NCI-H446 treated with DMSO at 0.1 percent for 48 hours (cell line): Measurements from ENCODE around the gene UBB.
"Not testable (repeated sequence)": the region's sequence is repeated elsewhere in the genome, so short reads cannot be mapped to it uniquely, and the experiment has no call there.

Experiments
- DNase-seq: peaks from one replicate; lab custom pipeline; 2025; lab: John Stamatoyannopoulos, UW

UBB gene

GRCh38 chr17:16374146-16374938, 6.5 kb upstream of the UBB start:
- no peak for DNase-seq

GRCh38 chr17:16377941-16378341, 3.0 kb upstream of the UBB start:
- DNase-seq: no peak

- no peak for DNase-seq
These were observed 2.1 kb upstream of the UBB start for GRCh38 chr17:16378636-16379282.

- DNase-seq: no peak
These were observed 1.2 kb upstream of the UBB start for GRCh38 chr17:16379654-16380053.

DNA sequence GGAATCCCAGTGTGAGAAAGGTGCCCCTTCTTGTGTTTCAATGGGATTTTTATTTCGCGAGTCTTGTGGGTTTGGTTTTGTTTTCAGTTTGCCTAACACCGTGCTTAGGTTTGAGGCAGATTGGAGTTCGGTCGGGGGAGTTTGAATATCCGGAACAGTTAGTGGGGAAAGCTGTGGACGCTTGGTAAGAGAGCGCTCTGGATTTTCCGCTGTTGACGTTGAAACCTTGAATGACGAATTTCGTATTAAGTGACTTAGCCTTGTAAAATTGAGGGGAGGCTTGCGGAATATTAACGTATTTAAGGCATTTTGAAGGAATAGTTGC, 567 bp downstream of the UBB start:
- DNase-seq: no peak

DNA sequence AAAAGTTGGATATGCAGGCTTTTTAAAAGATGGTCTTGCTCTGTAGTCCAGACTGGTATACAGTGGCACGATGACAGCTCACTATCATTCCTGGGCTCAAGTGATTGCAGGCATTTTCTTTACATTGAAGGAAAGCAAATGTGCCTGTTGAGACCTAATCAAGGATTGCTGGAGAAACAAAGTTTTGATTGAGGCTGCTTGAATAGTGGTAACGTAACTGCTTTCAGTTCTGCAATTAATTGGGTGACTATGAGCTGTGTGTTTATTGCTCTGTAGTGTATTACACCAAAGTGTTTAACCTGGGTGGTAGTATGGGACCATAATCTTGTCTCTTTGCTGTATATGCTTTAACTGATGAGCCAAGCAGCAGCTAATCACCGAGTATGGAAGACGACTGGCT, 2.3 kb downstream of the UBB start:
- DNase-seq: no peak

- DNase-seq: no peak
These were observed 2.9 kb downstream of the UBB start for GRCh38 chr17:16383772-16384287.

DNA sequence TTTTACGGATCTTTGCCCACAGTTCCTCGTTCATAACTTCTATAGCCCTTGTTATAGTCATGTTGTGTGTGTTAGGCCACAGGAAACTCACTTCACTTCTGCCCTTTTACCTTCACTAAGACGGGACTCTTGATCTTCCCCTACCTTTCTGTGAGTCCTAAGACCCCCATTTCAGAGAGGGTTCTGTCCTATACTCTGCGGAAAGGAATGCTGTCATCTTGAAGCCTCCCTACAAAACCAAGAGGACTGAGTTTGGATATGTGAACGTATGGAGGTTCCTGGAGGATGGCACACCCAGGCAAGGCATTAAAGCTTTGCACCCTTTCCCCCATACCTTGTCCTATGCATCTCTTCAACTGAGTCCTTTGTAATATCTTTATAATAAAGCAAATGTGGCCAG, 3.7 kb downstream of the UBB start:
- DNase-seq: no peak

GRCh38 chr17:16386126-16386507, 5.2 kb downstream of the UBB start:
- DNase-seq: not testable (repeated sequence)

DNA sequence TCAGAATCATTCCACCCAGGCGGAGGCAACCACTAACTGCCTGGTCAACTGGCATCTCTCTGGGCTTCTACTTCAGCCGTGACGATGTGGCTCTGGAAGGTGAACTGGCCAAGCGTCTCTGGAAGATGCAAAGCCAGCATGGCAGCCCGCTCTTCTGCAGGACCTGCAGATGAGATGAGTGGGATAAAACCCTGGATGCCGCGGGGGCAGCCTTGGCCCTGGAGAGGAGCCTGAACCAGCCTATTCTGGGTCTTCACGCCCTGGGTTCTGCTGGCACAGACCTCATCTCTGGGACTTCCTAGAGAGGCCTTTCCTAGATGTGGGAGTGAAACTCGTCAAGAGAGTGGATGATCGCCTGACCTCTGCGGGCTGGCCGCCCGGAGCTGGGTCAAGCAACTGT, 10.6 kb downstream of the UBB start:
- no peak for DNase-seq

DNA sequence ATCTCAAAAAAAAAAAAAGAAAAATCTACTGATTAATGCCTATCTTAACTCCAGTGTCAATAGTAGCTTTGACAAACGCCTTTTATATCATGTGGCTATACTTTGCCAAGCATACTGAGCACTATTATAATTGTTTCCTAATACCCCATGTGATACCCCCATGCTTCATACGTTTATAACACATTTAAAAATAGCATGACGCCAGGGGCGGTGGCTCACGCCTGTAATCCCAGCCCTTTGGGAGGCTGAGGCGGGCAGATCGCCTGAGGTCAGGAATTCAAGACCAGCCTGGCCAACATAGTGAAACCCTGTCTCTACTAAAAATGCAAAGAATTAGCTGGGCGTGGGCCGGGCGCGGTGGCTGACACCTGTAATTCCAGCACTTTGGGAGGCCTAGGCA, 11.6 kb downstream of the UBB start:
- not testable (repeated sequence) for DNase-seq

DNA sequence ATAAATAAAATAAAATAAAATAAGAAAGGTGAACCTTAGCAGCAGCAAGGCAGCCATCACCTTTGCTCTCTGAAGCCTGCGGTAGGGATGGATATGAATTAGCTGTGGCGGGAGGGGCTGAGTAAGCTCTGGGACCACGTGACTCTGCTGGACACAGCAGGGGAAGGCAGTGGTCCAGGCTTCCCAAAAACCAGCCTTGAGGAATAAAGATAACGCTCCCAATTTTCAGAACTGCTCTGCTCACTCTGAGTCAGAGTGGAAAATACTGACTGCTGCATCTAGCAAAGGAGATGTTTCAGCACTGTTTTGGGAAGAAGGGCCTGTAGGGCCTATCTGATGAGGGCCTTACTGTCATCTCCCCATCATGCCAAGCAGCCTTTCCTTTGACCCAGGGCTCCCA, 15.0 kb downstream of the UBB start:
- DNase-seq: not testable (repeated sequence)

DNA sequence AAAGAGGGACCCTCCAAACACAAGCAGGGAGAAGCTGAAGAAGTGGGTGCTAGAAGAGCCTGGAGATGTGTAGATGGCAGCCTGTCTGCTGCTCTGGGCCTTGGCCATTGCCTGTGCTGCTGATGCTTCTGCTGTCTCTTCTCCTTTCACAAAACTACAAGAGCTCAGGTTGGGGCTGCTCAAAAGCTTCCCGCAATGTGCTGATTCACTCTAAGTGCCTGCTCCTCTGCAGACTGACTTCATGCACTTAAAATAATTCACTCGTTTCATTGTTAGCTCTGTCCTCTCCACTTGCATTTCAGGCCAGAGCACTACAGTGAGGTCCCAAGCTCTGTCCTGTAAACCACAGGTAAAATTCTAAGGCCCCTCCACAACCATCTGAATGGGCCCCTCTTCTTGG, 15.8 kb downstream of the UBB start:
- DNase-seq: not testable (repeated sequence)

- DNase-seq: no peak
These were observed 17.7 kb downstream of the UBB start for GRCh38 chr17:16398270-16399267.

GRCh38 chr17:16403847-16404246, 23.0 kb downstream of the UBB start:
- DNase-seq: not testable (repeated sequence)

DNA sequence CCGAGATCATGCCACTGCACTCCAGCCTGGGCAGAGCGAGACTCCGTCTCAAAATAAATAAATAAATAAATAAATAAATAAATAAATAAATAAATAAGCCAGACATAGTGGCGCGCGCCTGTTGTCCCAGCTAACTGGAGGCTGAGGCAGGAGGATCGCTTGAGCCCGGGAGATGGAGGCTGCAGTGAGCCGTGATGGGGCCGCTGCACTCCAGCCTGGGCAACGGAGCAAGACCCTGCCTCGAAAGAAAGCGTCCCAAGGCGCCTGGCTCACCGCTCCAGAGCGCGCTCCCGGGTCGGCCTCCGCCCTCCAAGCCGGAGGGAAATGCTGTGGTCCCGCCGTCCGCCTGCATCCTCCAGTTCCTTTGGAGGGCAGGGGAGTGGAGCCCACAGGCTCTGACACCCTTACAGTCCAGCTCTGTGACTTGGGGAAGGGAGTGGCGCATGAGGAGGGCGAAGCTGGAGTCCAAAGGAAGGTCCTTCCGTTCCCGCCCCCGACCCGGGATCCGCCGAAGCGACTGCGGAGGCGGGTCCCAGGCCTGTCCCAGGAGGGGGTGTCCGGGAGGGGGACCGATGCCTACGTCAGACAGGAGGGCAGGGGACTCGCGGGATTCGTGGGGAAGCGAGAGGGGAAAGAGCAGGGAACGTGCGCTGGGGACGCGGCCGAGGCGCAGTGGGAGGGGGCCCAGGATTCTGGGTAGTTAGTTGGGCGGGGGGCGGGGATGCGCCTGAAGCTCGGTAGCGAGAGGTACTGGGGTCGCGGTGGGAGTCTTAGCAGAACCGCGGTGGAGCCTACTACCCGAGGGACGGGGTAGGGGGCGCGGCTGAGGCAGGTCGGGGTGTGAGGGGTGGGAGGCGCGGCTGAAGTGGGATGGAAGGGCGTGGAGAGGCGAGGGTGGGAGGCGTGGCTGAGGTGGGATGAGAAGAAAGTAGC, 26.1 kb downstream of the UBB start:
- DNase-seq: no peak

DNA sequence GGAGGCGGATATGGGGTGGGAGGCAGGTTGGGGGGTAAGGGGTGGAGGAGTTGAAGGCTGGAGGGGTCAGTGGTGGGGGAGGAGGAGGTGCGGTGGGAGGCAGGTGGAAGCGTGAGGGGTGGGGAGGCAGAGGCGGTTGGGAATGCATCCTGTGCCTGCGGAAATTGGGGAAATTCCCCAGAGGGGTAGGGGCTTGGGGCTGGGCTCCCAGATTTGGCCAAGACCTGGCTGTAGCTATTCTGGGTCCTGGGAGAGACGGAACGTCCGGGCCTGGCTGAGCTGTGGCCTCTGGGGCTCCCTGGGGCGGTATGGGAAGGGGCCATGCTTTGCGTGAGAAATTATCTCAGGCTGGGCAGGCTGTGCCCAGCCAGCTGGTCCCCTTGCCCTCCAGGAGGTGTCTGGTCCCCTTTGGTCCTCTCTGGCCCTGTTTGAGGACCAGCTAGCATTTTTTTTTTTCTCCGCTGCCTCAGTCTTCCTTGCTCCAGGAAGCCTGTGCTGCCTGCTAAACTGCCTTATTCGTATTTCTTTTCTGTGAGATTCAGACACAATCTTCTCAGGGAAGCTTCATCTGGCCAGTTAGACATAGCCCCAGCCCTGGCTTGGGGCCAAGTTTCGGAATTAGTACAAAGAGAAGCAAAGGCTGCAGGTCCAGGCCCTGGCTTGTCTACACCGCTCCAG, 27.2 kb downstream of the UBB start:
- no peak for DNase-seq

DNA sequence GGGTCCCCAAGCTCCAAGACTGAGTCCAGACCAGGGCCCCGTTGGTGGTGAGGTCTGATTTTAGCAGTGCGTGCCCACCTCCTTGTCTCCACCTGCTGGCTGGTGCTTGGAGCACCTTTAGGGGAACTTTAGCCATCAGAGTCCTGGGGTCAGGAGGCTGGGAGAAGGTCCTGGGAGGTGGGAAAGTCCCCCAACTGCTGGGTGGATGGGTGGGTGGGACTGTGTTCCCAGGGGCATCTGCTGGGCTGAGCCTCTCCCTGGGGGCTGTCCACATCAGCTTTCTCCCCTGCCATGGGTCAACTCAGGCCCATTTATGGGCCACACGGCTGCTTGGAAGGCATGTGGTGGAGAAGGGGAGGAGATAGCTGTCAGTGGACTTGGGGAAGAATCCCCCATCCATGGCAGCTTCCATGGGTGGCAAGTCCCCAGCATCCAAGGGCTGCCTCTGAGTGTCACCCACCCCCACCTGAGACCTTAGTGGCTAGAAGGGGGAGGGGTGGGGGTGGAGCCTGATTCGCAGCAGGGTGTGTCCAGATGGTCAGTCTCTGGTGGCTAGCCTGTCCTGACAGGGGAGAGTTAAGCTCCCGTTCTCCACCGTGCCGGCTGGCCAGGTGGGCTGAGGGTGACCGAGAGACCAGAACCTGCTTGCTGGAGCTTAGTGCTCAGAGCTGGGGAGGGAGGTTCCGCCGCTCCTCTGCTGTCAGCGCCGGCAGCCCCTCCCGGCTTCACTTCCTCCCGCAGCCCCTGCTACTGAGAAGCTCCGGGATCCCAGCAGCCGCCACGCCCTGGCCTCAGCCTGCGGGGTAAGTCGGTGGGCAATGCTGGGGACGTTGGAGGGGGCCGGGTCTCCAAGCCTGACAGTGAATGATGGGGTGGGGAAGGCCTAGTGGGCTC, 34.4 kb downstream of the UBB start, which contains the start of gene TRPV2:
Gene TRPV2, plus strand, starts transcription at position 541 of the 894 bp plus-strand sequence. CDS start 2,098 bp downstream, outside the sequence.
- no peak for DNase-seq

DNA sequence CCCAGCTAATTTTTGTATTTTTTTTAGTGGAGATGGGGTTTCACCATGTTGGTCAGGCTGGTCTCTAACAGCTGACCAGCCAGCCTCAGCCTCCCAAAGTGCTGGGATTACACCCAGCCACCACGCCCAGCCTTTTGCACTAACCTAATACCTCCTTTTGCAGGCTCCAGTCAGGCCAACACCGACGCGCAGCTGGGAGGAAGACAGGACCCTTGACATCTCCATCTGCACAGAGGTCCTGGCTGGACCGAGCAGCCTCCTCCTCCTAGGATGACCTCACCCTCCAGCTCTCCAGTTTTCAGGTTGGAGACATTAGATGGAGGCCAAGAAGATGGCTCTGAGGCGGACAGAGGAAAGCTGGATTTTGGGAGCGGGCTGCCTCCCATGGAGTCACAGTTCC, 36.5 kb downstream of the UBB start:
- DNase-seq: no peak
